Memory B cell (primary cell): ENCODE data around the gene GCAT.

ENCODE experiments used
- ATAC-seq: fragments of 150-1000 bp; cut with Tn5 transposase; 2 replicates; pipeline ENCODE4 v1.10.0; 2021; ENCODE audit warnings: low read depth, mild to moderate bottlenecking, moderate library complexity
- DNase-seq, 2 donors: peaks; one replicate each; pipeline ENCODE4 v3.0.0; 2022; ENCODE audit warnings: low spot score in 2 of 2
- H3K27ac Mint-ChIP-seq: one replicate; pipeline ENCODE4 v1.8.0; 2022; ENCODE audit warnings: mild to moderate bottlenecking, moderate library complexity, mixed read lengths
- H3K27me3 Mint-ChIP-seq: one replicate; pipeline ENCODE4 v1.8.0; 2022; ENCODE audit warnings: mixed read lengths
- H3K36me3 Mint-ChIP-seq: one replicate; pipeline ENCODE4 v1.8.0; 2022; ENCODE audit warnings: mild to moderate bottlenecking, mixed read lengths
- H3K4me1 Mint-ChIP-seq: one replicate; pipeline ENCODE4 v1.8.0; 2022; ENCODE audit warnings: mixed read lengths
- H3K4me3 Mint-ChIP-seq: one replicate; pipeline ENCODE4 v1.8.0; 2022; ENCODE audit warnings: mild to moderate bottlenecking, moderate library complexity, mixed read lengths
- H3K9me3 Mint-ChIP-seq: one replicate; pipeline ENCODE4 v1.8.0; 2022; ENCODE audit warnings: mixed read lengths

Gene GCAT

DNA sequence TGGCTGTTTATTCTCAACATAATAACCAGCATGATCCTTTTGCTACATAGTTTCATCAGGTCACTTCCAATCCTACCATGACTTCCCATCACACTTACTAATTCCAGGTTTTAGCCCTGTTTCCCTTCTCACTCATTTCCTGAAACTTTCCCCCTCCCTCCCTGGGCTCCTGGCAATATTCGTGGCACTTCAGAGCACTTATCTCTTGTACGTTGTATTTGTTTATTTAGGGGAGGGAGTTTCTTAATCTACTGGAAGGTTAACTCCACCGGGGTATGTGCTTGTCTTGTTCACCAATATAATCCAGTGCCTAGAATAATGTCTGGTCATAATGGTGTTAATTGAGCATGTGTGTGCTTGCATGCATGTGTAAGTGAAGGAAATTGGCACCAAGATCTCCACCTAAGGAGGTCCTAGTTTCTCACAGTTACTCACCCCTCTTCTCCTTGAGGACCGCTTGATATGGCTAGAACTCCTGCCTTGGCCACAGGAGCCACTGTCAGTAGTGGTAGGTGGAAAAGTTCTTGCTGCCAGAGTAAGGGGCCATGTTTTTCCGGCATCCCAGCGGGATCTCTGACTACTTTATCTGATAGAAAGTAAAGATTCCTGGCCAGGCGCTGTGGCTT is 53.2 kb downstream of the GCAT start:
- no peak overlapping the region for H3K27ac Mint-ChIP-seq
- H3K4me1 Mint-ChIP-seq, result no peaks in the 10 kb centered on the region
- H3K27me3 Mint-ChIP-seq, result no peaks in the 10 kb centered on the region
- no peak for ATAC-seq
- H3K9me3 Mint-ChIP-seq, result no peaks in the 10 kb centered on the region
- H3K36me3 Mint-ChIP-seq, result peaks cover 25% of the 10 kb centered on the region
- no peak for DNase-seq
- H3K4me3 Mint-ChIP-seq, result no peak overlapping the region

DNA sequence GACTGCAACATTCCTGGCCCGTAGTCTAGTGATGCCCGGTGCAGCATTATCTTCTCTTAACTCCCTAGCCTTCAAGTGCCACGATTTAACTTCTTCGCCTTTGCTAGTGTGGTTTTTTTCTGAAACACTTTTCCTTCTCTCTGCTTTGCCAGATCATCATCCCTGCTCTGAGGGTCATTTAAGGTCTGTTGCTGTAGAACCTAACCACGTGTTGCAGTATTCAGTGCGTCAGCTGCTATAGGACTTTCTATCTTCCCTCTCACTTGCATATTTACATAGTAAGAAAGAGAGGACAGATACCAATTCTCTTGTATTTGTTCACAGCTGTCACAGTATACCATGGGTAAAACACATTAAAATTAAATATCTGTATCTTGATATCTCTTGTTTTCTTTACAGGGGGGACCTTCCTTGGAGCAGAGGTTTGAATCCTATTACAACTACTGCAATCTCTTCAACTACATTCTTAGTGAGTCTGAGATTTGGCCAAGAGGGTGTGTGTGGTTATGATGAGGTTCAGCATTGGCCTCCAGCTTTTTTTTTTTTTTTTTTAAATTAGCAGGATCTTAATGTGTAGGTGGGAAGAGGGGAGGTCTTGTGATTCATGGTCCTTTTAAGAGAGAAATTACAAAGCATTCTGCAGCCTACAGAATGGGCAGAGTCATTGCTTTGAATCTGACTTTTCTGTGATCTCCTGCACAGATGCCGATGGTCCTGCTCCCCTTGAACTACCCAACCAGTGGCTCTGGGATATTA is 55.0 kb downstream of the GCAT start:
- ATAC-seq, result no peak
- Mint-ChIP-seq H3K36me3 (peaks cover 23% of the 10 kb centered on the region), H3K4me3 (no peak overlapping the region), H3K27me3 (no peaks in the 10 kb centered on the region), H3K27ac (no peak overlapping the region), H3K9me3 (no peaks in the 10 kb centered on the region), H3K4me1 (no peaks in the 10 kb centered on the region)
- no peak for DNase-seq

DNA sequence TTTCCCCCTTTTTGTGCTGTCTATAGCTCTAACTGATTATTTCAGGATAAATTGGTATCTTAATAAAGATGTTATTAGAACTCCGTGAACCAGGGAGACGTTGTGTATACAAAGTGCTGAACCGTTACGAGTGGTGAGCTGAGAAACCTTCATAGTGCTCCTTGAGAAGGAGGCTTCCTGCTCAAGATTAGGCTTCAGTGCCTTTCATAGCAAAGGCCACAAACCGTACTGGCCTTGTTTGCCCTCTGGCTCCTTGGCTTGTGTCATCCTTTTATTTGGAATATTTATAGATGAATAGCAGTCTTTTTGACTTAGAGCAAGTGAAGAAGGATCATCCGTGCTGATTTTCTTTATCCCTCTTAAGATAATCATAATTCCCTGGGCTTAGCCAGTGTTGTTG is 57.8 kb downstream of the GCAT start:
- ATAC-seq (no peak), DNase-seq (no peak)
- Mint-ChIP-seq H3K9me3 (no peaks in the 10 kb centered on the region), H3K4me1 (no peaks in the 10 kb centered on the region), H3K4me3 (no peak overlapping the region), H3K27ac (no peak overlapping the region), H3K27me3 (no peaks in the 10 kb centered on the region), H3K36me3 (peaks cover 23% of the 10 kb centered on the region)
